Medulla oblongata (tissue), 1 donor: ENCODE results near the gene KCND2.
"Not testable (repeated sequence)": the region's sequence is repeated elsewhere in the genome, so short reads cannot be mapped to it uniquely, and the experiment has no call there.

Experiments
- DNase-seq: peaks from one replicate; pipeline ENCODE4 v3.0.0-alpha.2; 2015; ENCODE audit errors: extremely low spot score

Gene KCND2

GRCh38 chr7:120587243-120587642 is 314.3 kb downstream of the KCND2 start:
- no peak for DNase-seq

GRCh38 chr7:120588416-120588815 is 315.4 kb downstream of the KCND2 start:
- no peak for DNase-seq

- DNase-seq, result no peak
These were observed 315.9 kb downstream of the KCND2 start for GRCh38 chr7:120588862-120589261.

GRCh38 chr7:120600607-120601006 is 327.6 kb downstream of the KCND2 start:
- DNase-seq, result no peak

GRCh38 chr7:120603366-120603765 is 330.4 kb downstream of the KCND2 start:
- no peak for DNase-seq

- DNase-seq, result no peak
These were observed 336.3 kb downstream of the KCND2 start for GRCh38 chr7:120609136-120609753.

- DNase-seq, result no peak
These were observed 339.0 kb downstream of the KCND2 start for GRCh38 chr7:120611975-120612374.

- no peak for DNase-seq
These were observed 342.7 kb downstream of the KCND2 start for GRCh38 chr7:120615703-120616102.

- no peak for DNase-seq
These were observed 344.3 kb downstream of the KCND2 start for GRCh38 chr7:120617275-120617674.

- no peak for DNase-seq
These were observed 355.3 kb downstream of the KCND2 start for GRCh38 chr7:120628251-120628650.

GRCh38 chr7:120639884-120640283 is 366.9 kb downstream of the KCND2 start:
- no peak for DNase-seq

- DNase-seq, result no peak
These were observed 373.0 kb downstream of the KCND2 start for GRCh38 chr7:120645966-120646365.

- DNase-seq, result no peak
These were observed 381.3 kb downstream of the KCND2 start for GRCh38 chr7:120654241-120654640.

GRCh38 chr7:120658516-120658915 is 385.5 kb downstream of the KCND2 start:
- DNase-seq, result no peak

GRCh38 chr7:120662291-120662690 is 389.3 kb downstream of the KCND2 start:
- no peak for DNase-seq

- DNase-seq, result no peak
These were observed 392.1 kb downstream of the KCND2 start for GRCh38 chr7:120665068-120665467.

GRCh38 chr7:120675076-120675475 is 402.1 kb downstream of the KCND2 start:
- no peak for DNase-seq

- no peak for DNase-seq
These were observed 404.6 kb downstream of the KCND2 start for GRCh38 chr7:120677535-120677934.

- DNase-seq, result no peak
These were observed 408.0 kb downstream of the KCND2 start for GRCh38 chr7:120680985-120681384.

GRCh38 chr7:120684463-120684862 is 411.5 kb downstream of the KCND2 start:
- no peak for DNase-seq

- DNase-seq, result no peak
These were observed 418.9 kb downstream of the KCND2 start for GRCh38 chr7:120691915-120692314.

- DNase-seq, result no peak
These were observed 422.9 kb downstream of the KCND2 start for GRCh38 chr7:120695848-120696247.

- no peak for DNase-seq
These were observed 427.8 kb downstream of the KCND2 start for GRCh38 chr7:120700796-120701195.

GRCh38 chr7:120702408-120702807 is 429.4 kb downstream of the KCND2 start:
- not testable (repeated sequence) for DNase-seq
